ENCODE measurements around the gene MYCBP2. TPM values are rescaled to one million over a fixed set of nuclear protein-coding genes. Genes with fewer than 3 reads are reported as not detected.

Gene MYCBP2
- total RNA-seq, 1 donor from 2014 or later: 75.4 TPM

DNA sequence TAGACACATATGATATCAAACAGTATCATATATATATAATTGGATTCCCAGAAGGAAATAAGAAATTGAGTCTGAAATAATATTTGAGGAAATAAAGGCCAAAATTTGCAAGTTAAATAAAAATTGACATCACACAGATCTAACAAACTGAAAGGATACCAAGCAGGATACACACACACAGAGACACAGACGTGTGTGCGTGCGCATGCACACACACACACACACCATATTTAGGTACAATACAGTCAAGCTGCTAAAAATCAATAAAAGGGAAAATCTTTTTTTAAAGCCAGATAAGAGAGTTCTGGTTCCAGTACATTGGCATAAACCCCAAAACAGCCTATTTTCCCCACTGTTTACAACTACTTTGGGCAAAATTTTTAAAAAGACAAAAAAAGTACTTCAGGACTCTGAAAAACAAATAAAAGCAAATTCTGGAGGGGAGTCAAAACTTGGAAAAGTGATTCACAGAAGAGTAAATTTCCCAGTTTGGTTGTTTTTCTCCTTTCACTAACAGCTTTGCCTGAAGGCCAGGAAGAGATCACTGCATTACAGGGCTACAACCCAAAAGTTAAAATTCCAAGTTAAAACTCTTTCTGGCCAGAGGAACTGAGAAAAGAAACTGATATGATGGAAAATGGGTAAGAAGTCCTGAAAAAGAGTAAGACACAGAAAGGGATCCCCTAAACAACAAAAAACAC, 16.2 kb downstream of the MYCBP2 start:
- Mint-ChIP-seq H3K27ac (ENCODE audit: unreplicated experiment) (no peak overlapping the region), H3K4me3 (no peak overlapping the region), H3K4me1 (peaks cover 44% of the 10 kb centered on the region)

DNA sequence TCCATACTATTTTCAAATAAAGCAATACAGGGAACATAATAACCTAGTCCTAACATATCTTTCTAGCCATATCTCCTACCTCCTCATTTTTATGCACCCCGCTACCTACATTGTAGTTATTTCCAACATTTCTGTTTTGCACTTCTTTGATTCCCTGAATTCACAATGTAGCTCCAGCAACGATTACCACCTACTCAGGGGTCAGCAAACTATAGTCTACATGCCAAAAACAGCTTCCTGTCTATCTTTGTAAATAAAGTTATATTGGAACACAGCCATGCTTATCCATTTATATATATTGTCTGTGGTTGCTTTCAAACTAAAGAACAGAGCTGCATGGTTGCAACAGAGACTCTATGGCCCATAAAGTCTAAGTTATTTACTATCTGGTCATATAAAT, 16.7 kb downstream of the MYCBP2 start:
- Mint-ChIP-seq H3K27me3 (ENCODE audit: low read depth) (no peaks in the 10 kb centered on the region), H3K9me3 (peaks cover 9% of the 10 kb centered on the region), H3K4me1 (peaks cover 44% of the 10 kb centered on the region), H3K4me3 (no peak overlapping the region), H3K27ac (ENCODE audit: unreplicated experiment) (no peak overlapping the region), H3K36me3 (ENCODE audit: low read depth) (peaks cover 2% of the 10 kb centered on the region)
- TF ChIP-seq, protein P1, sequence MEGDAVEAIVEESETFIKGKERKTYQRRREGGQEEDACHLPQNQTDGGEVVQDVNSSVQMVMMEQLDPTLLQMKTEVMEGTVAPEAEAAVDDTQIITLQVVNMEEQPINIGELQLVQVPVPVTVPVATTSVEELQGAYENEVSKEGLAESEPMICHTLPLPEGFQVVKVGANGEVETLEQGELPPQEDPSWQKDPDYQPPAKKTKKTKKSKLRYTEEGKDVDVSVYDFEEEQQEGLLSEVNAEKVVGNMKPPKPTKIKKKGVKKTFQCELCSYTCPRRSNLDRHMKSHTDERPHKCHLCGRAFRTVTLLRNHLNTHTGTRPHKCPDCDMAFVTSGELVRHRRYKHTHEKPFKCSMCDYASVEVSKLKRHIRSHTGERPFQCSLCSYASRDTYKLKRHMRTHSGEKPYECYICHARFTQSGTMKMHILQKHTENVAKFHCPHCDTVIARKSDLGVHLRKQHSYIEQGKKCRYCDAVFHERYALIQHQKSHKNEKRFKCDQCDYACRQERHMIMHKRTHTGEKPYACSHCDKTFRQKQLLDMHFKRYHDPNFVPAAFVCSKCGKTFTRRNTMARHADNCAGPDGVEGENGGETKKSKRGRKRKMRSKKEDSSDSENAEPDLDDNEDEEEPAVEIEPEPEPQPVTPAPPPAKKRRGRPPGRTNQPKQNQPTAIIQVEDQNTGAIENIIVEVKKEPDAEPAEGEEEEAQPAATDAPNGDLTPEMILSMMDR (conservative IDR thresholded peaks at IDR 0.05): no peak
- no peak for DNase-seq (ENCODE audit: low read depth, low spot score)

More for the DNA sequence above, 16.2 kb downstream of the MYCBP2 start:
- Mint-ChIP-seq H3K27me3 (ENCODE audit: low read depth) (no peaks in the 10 kb centered on the region), H3K36me3 (ENCODE audit: low read depth) (no peaks in the 10 kb centered on the region), H3K9me3 (peaks cover 6% of the 10 kb centered on the region)
- no peak for DNase-seq (ENCODE audit: low read depth, low spot score)
- TF ChIP-seq, protein P1 (conservative IDR thresholded peaks at IDR 0.05): no peak

DNA sequence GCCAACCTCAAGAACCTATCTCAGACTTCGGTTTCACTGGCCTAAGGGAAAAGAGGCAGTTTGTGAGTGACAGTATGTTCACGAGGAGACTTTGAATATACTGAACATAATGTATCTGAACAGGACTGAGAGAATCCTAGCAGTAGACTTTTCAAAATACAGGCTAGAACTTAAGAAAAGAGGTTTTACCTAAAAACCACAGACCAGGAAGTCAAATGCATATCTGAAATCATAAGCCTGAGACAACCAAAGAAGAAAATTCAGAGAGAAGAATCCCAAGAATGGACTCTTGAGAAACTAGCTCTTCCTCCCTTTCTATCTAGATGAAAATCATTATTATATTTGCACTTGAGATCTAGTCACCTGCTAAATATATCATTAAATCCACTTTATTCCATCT, 17.6 kb downstream of the MYCBP2 start:
- no peak for DNase-seq (ENCODE audit: low read depth, low spot score)
- Mint-ChIP-seq H3K4me1 (peaks cover 44% of the 10 kb centered on the region), H3K27ac (ENCODE audit: unreplicated experiment) (no peak overlapping the region), H3K9me3 (peaks cover 11% of the 10 kb centered on the region), H3K36me3 (ENCODE audit: low read depth) (peaks cover 5% of the 10 kb centered on the region), H3K27me3 (ENCODE audit: low read depth) (no peaks in the 10 kb centered on the region), H3K4me3 (no peak overlapping the region)
- TF ChIP-seq, protein P1 (conservative IDR thresholded peaks at IDR 0.05): no peak

DNA sequence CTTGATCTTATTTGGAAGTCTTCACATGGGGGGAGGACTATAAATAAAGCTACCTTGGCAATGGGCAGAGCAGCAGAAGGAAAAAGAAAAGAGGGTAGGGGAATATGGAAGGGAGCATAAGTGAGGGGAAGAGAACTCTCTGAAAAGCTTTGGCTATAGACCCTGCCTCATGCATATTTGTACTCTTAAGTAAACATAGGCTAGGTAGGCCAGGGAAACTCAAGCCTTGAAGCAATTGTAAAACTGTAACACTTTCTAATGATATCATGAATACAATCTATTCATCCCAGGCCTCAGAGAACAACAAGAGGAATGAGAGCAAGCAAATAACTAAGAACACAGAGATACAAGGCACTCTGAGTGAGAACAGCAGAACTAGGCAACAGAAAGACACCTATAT, 20.4 kb downstream of the MYCBP2 start:
- TF ChIP-seq, protein P1 (conservative IDR thresholded peaks at IDR 0.05): no peak
- no peak overlapping the region for H3K27ac Mint-ChIP-seq (ENCODE audit: unreplicated experiment)
- no peaks in the 10 kb centered on the region for H3K27me3 Mint-ChIP-seq (ENCODE audit: low read depth)
- DNase-seq (ENCODE audit: low read depth, low spot score): no peak
- no peak overlapping the region for H3K4me3 Mint-ChIP-seq
- peaks cover 33% of the 10 kb centered on the region for H3K4me1 Mint-ChIP-seq
- H3K9me3 Mint-ChIP-seq: peaks cover 13% of the 10 kb centered on the region
- peaks cover 9% of the 10 kb centered on the region for H3K36me3 Mint-ChIP-seq (ENCODE audit: low read depth)

DNA sequence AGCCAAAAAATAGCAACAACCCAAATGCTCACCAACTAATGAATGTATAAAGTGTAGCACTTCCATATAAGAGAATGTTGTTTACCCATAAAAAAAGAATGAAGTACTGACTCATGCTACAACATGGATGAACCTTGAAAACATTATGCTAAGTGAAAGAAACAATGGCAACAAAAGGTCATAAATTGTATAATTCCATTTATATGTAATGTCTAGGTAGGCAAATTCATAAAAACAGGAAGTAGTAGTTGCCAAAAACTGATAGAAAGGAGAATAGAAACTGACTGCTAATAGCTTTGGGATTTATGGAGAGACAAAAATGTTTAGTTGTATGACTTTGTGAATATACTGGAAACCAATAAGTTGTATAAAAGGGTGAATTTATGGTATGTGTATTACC, 21.6 kb downstream of the MYCBP2 start:
- Mint-ChIP-seq H3K27ac (ENCODE audit: unreplicated experiment) (no peak overlapping the region), H3K27me3 (ENCODE audit: low read depth) (no peaks in the 10 kb centered on the region), H3K36me3 (ENCODE audit: low read depth) (peaks cover 10% of the 10 kb centered on the region), H3K4me1 (peaks cover 24% of the 10 kb centered on the region), H3K9me3 (peaks cover 13% of the 10 kb centered on the region), H3K4me3 (no peak overlapping the region)
- DNase-seq (ENCODE audit: low read depth, low spot score): no peak
- TF ChIP-seq, protein P1 (conservative IDR thresholded peaks at IDR 0.05): no peak
